Activated CD4-positive, alpha-beta T cell treated with anti-CD3 and anti-CD28 coated beads, Interleukin-2, Interleukin-4, amounts not matched to agents 100 ng/mL and 50 ng/mL, durations not matched to agents 16 hours and 8 hours (primary cell): Measurements from ENCODE around the gene WDFY4.
A peak's percentile ranks its signal among the peaks of the same experiment; 100 is the strongest.

Source experiments
- DNase-seq: peaks from one replicate; pipeline ENCODE4 v3.0.0-alpha.2; 2020; ENCODE audit warnings: low spot score

WDFY4 gene

GRCh38 chr10:48881937-48882336 is 197.3 kb downstream of the WDFY4 start:
- no peak for DNase-seq

- DNase-seq: no peak
Observed at GRCh38 chr10:48882881-48883280, 198.2 kb downstream of the WDFY4 start.

- no peak for DNase-seq
Observed at GRCh38 chr10:48883701-48884100, 199.0 kb downstream of the WDFY4 start.

GRCh38 chr10:48884179-48885045 is 199.7 kb downstream of the WDFY4 start:
- DNase-seq: no peak

GRCh38 chr10:48885376-48885775 is 200.7 kb downstream of the WDFY4 start:
- DNase-seq: peak; percentile 7

- DNase-seq: no peak
Observed at GRCh38 chr10:48887982-48888381, 203.3 kb downstream of the WDFY4 start.

- no peak for DNase-seq
Observed at GRCh38 chr10:48890888-48891850, 206.5 kb downstream of the WDFY4 start.

GRCh38 chr10:48894911-48895802 is 210.5 kb downstream of the WDFY4 start:
- DNase-seq: no peak

- no peak for DNase-seq
Observed at GRCh38 chr10:48895803-48896195, 211.1 kb downstream of the WDFY4 start.

- no peak for DNase-seq
Observed at GRCh38 chr10:48896756-48897440, 212.2 kb downstream of the WDFY4 start.

GRCh38 chr10:48897441-48897790 is 212.7 kb downstream of the WDFY4 start:
- no peak for DNase-seq

- DNase-seq: no peak
Observed at GRCh38 chr10:48898426-48898825, 213.8 kb downstream of the WDFY4 start.

GRCh38 chr10:48899781-48900180 is 215.1 kb downstream of the WDFY4 start:
- DNase-seq: no peak

GRCh38 chr10:48900371-48900801 is 215.7 kb downstream of the WDFY4 start:
- DNase-seq: no peak

- DNase-seq: no peak
Observed at GRCh38 chr10:48901319-48901718, 216.6 kb downstream of the WDFY4 start.

GRCh38 chr10:48902096-48902495 is 217.4 kb downstream of the WDFY4 start:
- DNase-seq: no peak

GRCh38 chr10:48903151-48903550 is 218.5 kb downstream of the WDFY4 start:
- no peak for DNase-seq

GRCh38 chr10:48904861-48905260 is 220.2 kb downstream of the WDFY4 start:
- no peak for DNase-seq

GRCh38 chr10:48905311-48905710 is 220.6 kb downstream of the WDFY4 start:
- DNase-seq: no peak

- no peak for DNase-seq
Observed at GRCh38 chr10:48906841-48907240, 222.2 kb downstream of the WDFY4 start.

- DNase-seq: peak; percentile 22
Observed at GRCh38 chr10:48907730-48908129, 223.1 kb downstream of the WDFY4 start.
